HepG2 (cell line): Measurements from ENCODE around the gene CLEC16A. TPM values are rescaled to one million over a fixed set of nuclear protein-coding genes. Genes with fewer than 3 reads are reported as not detected.

Experiments used
- ATF7-NPFF ChIP-seq: sonication (generic); formaldehyde crosslinking; IDR thresholded peaks from 2 replicates; pipeline ENCODE4 v1.8.1; 2023; ENCODE audit warnings: mild to moderate bottlenecking, low read depth, missing genetic modification reagents, moderate library complexity
- DMTF1 ChIP-seq: sonication (generic); formaldehyde crosslinking; IDR thresholded peaks from 2 replicates; pipeline ENCODE4 v1.4.0; 2020; ENCODE audit warnings: mild to moderate bottlenecking, missing genetic modification reagents
- GFI1 ChIP-seq: sonication (generic); formaldehyde crosslinking; IDR thresholded peaks from 2 replicates; pipeline ENCODE4 v1.5.0; 2020; ENCODE audit warnings: missing genetic modification reagents, mild to moderate bottlenecking, borderline replicate concordance
- PATZ1 ChIP-seq: sonication (generic); formaldehyde crosslinking; IDR thresholded peaks from 2 replicates; pipeline ENCODE4 v1.4.0; 2020; ENCODE audit warnings: missing genetic modification reagents
- POGK ChIP-seq: sonication (generic); formaldehyde crosslinking; conservative IDR thresholded peaks from 2 replicates; pipeline ENCODE4 v1.8.0; 2022; ENCODE audit warnings: mild to moderate bottlenecking, moderate library complexity, missing genetic modification reagents
- RXRB ChIP-seq: IDR thresholded peaks from 2 replicates; pipeline ENCODE4 v1.6.1; 2016; ENCODE audit warnings: borderline replicate concordance, missing genetic modification reagents, missing compliant biosample characterization
- SMYD3 ChIP-seq: sonication (generic); formaldehyde crosslinking; IDR thresholded peaks from 2 replicates; pipeline ENCODE4 v1.8.1; 2023; ENCODE audit warnings: mild to moderate bottlenecking, missing genetic modification reagents
- TARDBP ChIP-seq: sonication (generic); formaldehyde crosslinking; IDR thresholded peaks from 2 replicates; pipeline ENCODE4 v1.8.0; 2022; ENCODE audit warnings: mild to moderate bottlenecking, missing genetic modification reagents
- ZFP1 ChIP-seq: IDR thresholded peaks from 2 replicates; pipeline ENCODE4 v1.6.1; 2016
- ZFP91 ChIP-seq: sonication (generic); formaldehyde crosslinking; IDR thresholded peaks from 2 replicates; pipeline ENCODE4 v1.9.0; 2022; ENCODE audit warnings: missing genetic modification reagents, mild to moderate bottlenecking, borderline replicate concordance
- ZNF441 ChIP-seq: sonication (generic); formaldehyde crosslinking; IDR thresholded peaks from 2 replicates; pipeline ENCODE4 v1.7.0; 2021; ENCODE audit warnings: missing genetic modification reagents, borderline replicate concordance
- ZNF564 ChIP-seq: sonication (generic); formaldehyde crosslinking; IDR thresholded peaks from 2 replicates; pipeline ENCODE4 v1.8.1; 2023; ENCODE audit warnings: mild to moderate bottlenecking, missing genetic modification reagents
- ZNF703 ChIP-seq: sonication (generic); formaldehyde crosslinking; IDR thresholded peaks from 2 replicates; pipeline ENCODE4 v1.5.1; 2020; ENCODE audit warnings: missing genetic modification reagents, mild to moderate bottlenecking, moderate library complexity, borderline replicate concordance
- polyA plus RNA-seq, 8 experiments: library from polyadenylated mRNA; depleted of rRNA in 3 of 8; stranded (reverse) in 7 of 8; unstranded in 1 of 8; fragments of >200 nt; fragmentation: Illumina TruSeq in 4 of 8; extraction: Trizol in 4 of 8; gene quantifications; 2 replicates each; pipeline versions ENCODE4 v1.2.1 to v1.2.3, GENCODE V29; 2011 to 2016; ENCODE audit warnings: low read depth in 4 of 8, missing spikeins in 1 of 8, mixed read lengths in 1 of 8; ENCODE audit not compliant: insufficient read depth in 1 of 8
- total RNA-seq, 5 experiments: library from RNA; depleted of rRNA; stranded (reverse); fragments of >200 nt; fragmentation: Illumina TruSeq; extraction: Trizol; gene quantifications; 2 replicates each; pipeline ENCODE4 v1.2.3, GENCODE V29; 2016; ENCODE audit warnings: low read depth in 1 of 5

Gene CLEC16A
- total and polyA plus RNA-seq, 2 of the 13 experiments (the other 11 are each of a cell fraction or from before 2014, with no cell fraction given), result 8.5 to 10.3 TPM

- TF ChIP-seq ZFP91 (CRISPR knock-in tag) (0 out of 2 replicates have a peak, but pooled peaks have one; percentile 18), ZNF703 (CRISPR knock-in tag) (no peak), ZNF564 (CRISPR knock-in tag) (no peak), ZNF441 (CRISPR knock-in tag) (no peak), GFI1 (CRISPR knock-in tag) (0 out of 2 replicates have a peak, but pooled peaks have one; percentile 31), TARDBP (CRISPR knock-in tag) (0 out of 2 replicates have a peak, but pooled peaks have one; percentile 35), DMTF1 (CRISPR knock-in tag) (no peak), SMYD3 (CRISPR knock-in tag) (peak; percentile 73; the same call in 1 of the 2 replicates), ZFP1 (CRISPR knock-in tag) (no peak), POGK (CRISPR knock-in tag) (0 out of 2 replicates have a peak, but pooled peaks have one; percentile 46), RXRB (CRISPR knock-in tag) (0 out of 2 replicates have a peak, but pooled peaks have one; percentile 23), PATZ1 (CRISPR knock-in tag) (0 out of 2 replicates have a peak, but pooled peaks have one; percentile 11), ATF7-NPFF (0 out of 2 replicates have a peak, but pooled peaks have one; percentile 37)
Measured at GRCh38 chr16:10971560-10971961, 27.2 kb downstream of the CLEC16A start (continued).
